Measurements from ENCODE around the gene AMFR. TPM values are rescaled to one million over a fixed set of nuclear protein-coding genes. Genes with fewer than 3 reads are reported as not detected.

The AMFR gene
- total RNA-seq, 1 experiment from 2014 or later, result 31.7 TPM

GRCh38 chr16:56463153-56463552, 37.8 kb upstream of the AMFR start (continued):
- no peak for TF ChIP-seq STAT6 (CRISPR knock-in tag; conservative IDR thresholded peaks at IDR 0.05; ENCODE audit: low read depth)
- TF ChIP-seq ZBTB43 (CRISPR knock-in tag; IDR thresholded peaks at IDR 0.05), result no peak
- TF ChIP-seq CREB1 (CRISPR knock-in tag; IDR thresholded peaks at IDR 0.05), result no peak

GRCh38 chr16:56462064-56462796, 36.9 kb upstream of the AMFR start:
- H3K4me3 Mint-ChIP-seq, result no peak overlapping the region
- no peak for TF ChIP-seq RELA (CRISPR knock-in tag; IDR thresholded peaks at IDR 0.05; ENCODE audit: borderline replicate concordance)
- no peak for TF ChIP-seq PRRX2 (CRISPR knock-in tag; IDR thresholded peaks at IDR 0.05)
- no peak for TF ChIP-seq ATF6 (CRISPR knock-in tag; IDR thresholded peaks at IDR 0.05)
- no peak for TF ChIP-seq ZNF317 (CRISPR knock-in tag; IDR thresholded peaks at IDR 0.05; ENCODE audit: borderline replicate concordance, low read depth)
- TF ChIP-seq CDX4 (CRISPR knock-in tag; IDR thresholded peaks at IDR 0.05; ENCODE audit: borderline replicate concordance), result no peak
- TF ChIP-seq CTCF (IDR thresholded peaks at IDR 0.05), result no peak
- no peak for TF ChIP-seq EMX1 (CRISPR knock-in tag; IDR thresholded peaks at IDR 0.05)
- TF ChIP-seq NR1H2 (CRISPR knock-in tag; IDR thresholded peaks at IDR 0.05), result no peak
- no peak for TF ChIP-seq ETV6 (CRISPR knock-in tag; IDR thresholded peaks at IDR 0.05)
- ATAC-seq (no peak), DNase-seq (ENCODE audit: low spot score) (no peak)
- CTCF ChIA-PET, result no interaction called here
- POLR2A ChIA-PET, result no interaction called here
- H3K36me3 Mint-ChIP-seq, result peaks cover 73% of the 10 kb centered on the region
- H3K27me3 Mint-ChIP-seq (ENCODE audit: low read depth), result no peaks in the 10 kb centered on the region
- no peaks in the 10 kb centered on the region for H3K4me1 Mint-ChIP-seq
- H3K27ac Mint-ChIP-seq, result no peak overlapping the region
- H3K9me3 Mint-ChIP-seq, result no peaks in the 10 kb centered on the region

- CTCF ChIA-PET, result interaction anchor here (0.9 kb wide), 1 partner anchor 9 kb away, joined by 3 read pairs; the partner anchor contains the start of genes NUDT21 and OGFOD1
- POLR2A ChIA-PET, result no interaction called here
- TF ChIP-seq ARID4B (CRISPR knock-in tag; IDR thresholded peaks at IDR 0.05; ENCODE audit: borderline replicate concordance) (no peak), FOXK1 (CRISPR knock-in tag; IDR thresholded peaks at IDR 0.05) (no peak), ZNF317 (CRISPR knock-in tag; IDR thresholded peaks at IDR 0.05; ENCODE audit: borderline replicate concordance, low read depth) (no peak), NR2C2 (CRISPR knock-in tag; IDR thresholded peaks at IDR 0.05) (no peak)
These were observed 34.8 kb upstream of the AMFR start for GRCh38 chr16:56460101-56460500.

More at GRCh38 chr16:56460101-56460500, 34.8 kb upstream of the AMFR start:
- Mint-ChIP-seq H3K27ac (no peak overlapping the region), H3K27me3 (ENCODE audit: low read depth) (no peaks in the 10 kb centered on the region), H3K9me3 (no peaks in the 10 kb centered on the region), H3K36me3 (peaks cover 73% of the 10 kb centered on the region), H3K4me1 (no peaks in the 10 kb centered on the region), H3K4me3 (no peak overlapping the region)
- ATAC-seq, result no peak
- DNase-seq (ENCODE audit: low spot score), result no peak

Data from WTC11 (cell line).